HepG2 (cell line): Measurements from ENCODE around the gene ZDHHC18.

ENCODE experiments used
- CTCF ChIP-seq: sonication (generic); formaldehyde crosslinking; IDR thresholded peaks from 2 replicates; pipeline ENCODE4 v1.5.0; 2020; ENCODE audit warnings: mild to moderate bottlenecking, missing genetic modification reagents, moderate library complexity
- MXI1 ChIP-seq: IDR thresholded peaks from 3 replicates; pipeline ENCODE4 v1.6.1; 2012; ENCODE audit warnings: low read depth, low read length, inconsistent platforms, borderline replicate concordance
- MYC ChIP-seq: sonication (generic); formaldehyde crosslinking; IDR thresholded peaks from 2 replicates; pipeline ENCODE4 v1.9.0; 2021; ENCODE audit warnings: missing genetic modification reagents, borderline replicate concordance
- RORA ChIP-seq: sonication (generic); formaldehyde crosslinking; IDR thresholded peaks from 2 replicates; pipeline ENCODE4 v1.5.0; 2020; ENCODE audit warnings: mild to moderate bottlenecking, missing genetic modification reagents, moderate library complexity

- TF ChIP-seq MYC (CRISPR knock-in tag): no peak
- TF ChIP-seq CTCF (CRISPR knock-in tag): no peak
- no peak for TF ChIP-seq RORA (CRISPR knock-in tag)
- no peak for TF ChIP-seq MXI1
Measured at GRCh38 chr1:26790551-26790953, 35.9 kb upstream of the ZDHHC18 start.
